NCI-H510A (cell line): ENCODE results near the gene AVL9.
"Not testable (repeated sequence)": the region's sequence is repeated elsewhere in the genome, so short reads cannot be mapped to it uniquely, and the experiment has no call there.

Experiments
- DNase-seq: peaks from one replicate; lab custom pipeline; 2025; lab: John Stamatoyannopoulos, UW

The AVL9 gene

DNA sequence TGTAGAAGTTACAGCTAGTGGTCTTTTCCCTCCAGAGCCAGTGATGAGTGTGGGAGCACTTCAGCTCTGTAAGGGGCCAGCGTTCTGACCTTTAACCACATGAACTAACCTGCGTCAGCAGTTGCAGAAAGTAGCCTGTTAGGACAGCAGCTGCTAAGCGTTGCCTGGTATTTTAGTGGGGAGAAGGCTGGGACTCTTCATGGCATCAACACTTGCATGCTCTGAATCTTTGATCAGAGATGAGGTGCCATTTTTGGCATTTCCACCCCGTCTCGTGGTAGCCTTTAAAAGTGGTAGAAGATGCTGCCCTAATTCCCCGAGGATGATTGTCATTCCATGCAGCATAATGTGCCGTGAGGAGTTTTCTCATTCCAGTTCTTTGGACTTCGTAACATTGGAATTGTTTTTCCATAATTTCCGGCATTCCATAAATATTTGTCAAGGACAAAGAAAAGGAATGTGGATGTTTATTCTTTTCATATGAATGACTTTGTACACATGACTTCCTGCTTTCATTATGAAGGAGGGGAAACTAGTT, 92.2 kb downstream of the AVL9 start:
- no peak for DNase-seq

GRCh38 chr7:32588657-32589056, 93.4 kb downstream of the AVL9 start:
- DNase-seq: no peak

- no peak for DNase-seq
Observed at GRCh38 chr7:32591938-32592337, 96.6 kb downstream of the AVL9 start.

DNA sequence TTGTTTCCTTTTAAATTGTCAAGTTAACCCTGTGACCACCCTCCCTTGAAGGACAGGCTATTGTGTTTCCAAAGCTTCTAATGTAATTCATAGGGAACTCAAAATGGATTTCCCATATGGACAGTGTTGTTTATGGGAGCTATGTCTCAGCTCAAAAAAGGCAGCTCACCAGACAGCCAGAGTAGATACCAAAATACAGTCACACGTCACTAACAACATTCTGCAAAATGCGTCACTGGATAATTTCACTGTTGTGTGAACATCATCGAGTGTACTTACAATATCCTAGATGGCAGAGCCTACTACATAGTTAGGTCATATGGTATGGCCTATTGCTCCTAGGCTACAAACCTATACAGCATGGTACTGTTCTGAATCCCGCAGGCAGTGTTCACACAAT, 97.4 kb downstream of the AVL9 start:
- DNase-seq: no peak

DNA sequence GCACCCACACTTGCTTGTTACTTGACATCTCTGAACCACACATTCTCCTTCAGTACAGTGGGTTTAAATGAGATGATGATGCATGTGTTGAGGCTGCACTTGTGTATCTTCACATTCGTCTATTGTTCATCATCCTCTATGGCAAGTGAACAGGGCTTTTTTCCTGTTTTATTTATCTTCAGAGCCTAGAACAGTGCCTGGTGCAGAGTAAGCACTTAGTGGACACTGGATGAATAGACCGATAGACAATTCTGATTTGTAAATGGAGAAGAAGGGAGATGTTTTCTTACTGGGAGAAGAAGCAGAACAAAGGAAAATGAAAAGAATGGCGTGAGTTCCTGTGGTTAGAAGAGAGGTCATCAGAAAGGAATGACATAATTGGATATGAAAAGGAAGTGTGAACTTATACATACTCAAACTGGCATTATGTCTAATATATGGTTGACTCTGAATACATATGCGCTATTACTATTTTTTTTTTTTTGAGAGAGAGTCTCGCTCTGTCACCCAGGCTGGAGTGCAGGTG, 99.7 kb downstream of the AVL9 start:
- DNase-seq: no peak

DNA sequence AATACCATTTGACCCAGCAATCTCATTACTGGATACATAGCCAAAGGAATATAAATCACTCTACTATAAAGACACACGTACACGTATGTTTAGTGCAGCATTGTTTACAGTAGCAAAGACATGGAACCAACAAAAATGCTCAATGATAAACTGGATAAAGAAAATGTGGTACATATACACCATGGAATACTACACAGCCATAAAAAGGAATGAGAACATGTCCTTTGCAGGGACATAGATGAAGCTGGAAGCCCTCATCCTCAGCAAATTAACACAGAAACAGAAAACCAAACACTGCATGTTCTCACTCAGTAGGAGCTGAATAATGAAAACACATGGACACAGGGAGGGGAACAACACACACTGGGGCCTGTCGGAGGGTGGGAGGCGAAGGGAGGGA, 105.9 kb downstream of the AVL9 start:
- DNase-seq: not testable (repeated sequence)

GRCh38 chr7:32602470-32602869, 107.2 kb downstream of the AVL9 start:
- DNase-seq: no peak

GRCh38 chr7:32603492-32603891, 108.2 kb downstream of the AVL9 start:
- not testable (repeated sequence) for DNase-seq

GRCh38 chr7:32604047-32604446, 108.8 kb downstream of the AVL9 start:
- not testable (repeated sequence) for DNase-seq

DNA sequence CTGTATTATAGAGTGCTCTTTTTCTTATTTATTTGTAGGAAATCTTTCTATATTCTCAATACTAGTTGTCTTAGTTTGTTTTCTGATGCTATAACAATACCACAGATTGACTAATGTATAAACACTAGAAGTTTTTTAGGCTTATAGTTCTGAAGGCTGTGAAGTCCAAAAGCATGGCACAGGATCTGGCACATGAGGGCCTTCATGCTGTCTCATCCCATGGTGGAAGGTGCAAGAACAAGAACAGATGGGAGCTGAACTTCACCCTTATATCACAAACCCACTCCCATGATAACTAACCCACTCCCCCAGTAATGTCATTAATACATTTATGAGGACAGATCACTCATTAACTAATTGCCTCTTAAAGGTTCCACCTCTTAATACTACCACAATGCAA, 109.7 kb downstream of the AVL9 start:
- DNase-seq: no peak

DNA sequence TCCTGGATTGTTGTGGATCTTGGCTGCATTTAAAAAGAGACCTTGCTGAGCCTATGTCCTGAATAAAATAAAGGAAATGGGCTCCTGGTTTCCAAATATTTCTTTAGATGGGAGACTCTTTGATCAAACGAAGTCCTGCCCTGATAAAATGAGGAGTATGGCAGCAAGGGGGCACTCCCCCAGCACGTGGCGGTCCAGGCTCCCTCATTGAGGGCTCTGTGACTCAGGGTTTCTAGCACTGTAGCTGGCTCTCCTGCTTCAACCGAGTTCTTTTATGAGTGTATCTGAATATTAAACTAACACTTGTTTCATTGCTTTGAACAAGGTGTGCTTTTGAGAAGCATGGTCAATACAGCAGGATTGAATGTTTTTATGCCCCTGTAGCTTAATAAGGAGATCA, 114.2 kb downstream of the AVL9 start:
- DNase-seq: no peak

DNA sequence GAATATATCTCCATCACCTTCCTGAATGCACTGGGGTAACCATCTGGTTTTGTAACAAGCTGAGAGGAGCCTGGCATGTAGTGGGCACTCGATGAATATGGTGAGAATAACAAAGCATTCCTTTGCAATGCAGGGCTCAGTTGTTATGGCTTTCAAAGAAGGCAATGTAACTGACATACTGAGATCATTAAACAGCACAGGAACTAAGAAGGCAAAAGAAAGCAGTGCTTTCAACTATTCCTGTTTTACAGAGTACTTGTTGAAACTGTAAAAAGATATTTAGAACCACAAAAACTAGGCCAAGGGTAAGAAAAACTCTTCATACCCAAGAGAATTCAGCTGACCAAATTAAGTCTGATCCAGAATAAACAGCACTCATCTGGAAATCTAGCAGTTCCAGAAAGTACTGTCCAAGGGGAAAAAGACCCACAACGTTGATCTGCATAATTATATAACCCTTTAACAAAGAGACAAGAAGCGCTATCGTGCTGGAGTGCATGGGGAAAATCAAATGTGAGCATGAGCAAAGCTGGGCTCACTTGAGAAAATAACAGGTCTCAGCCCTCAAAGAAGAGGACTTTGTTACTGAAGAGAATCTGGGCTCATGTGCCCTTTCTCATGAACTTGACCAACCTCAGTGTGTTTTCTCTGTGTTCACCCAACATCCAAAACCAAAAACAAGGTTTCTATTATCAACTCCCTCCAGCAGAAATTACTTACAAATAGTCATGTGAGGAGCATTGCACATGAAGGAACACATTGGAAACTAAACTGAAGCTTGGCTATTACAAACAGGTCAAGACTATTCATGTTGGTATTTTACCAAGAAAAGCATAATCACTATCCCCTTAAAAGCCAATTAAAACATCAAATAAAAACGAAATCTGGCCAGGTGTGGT, 116.2 kb downstream of the AVL9 start:
- no peak for DNase-seq

- no peak for DNase-seq
Observed at GRCh38 chr7:32616625-32617024, 121.3 kb downstream of the AVL9 start.

DNA sequence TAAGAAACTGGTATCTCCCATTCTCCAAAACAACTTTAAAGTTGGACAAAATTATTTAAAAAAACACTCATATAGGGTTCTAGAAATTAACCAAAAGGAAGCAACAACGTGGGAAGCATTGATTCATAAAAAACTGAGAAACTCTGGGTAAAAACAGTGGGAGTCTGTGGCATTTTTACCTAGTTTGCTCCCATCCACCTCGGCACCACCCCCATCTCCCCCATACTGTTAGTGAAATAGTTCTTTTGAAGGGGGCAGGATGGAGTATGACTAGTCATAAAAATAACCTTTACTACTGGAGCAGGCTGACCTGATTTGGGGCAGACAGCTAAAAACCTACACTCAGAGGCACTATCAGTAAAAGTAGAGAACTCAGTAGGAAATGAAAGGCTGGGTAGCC, 123.2 kb downstream of the AVL9 start:
- no peak for DNase-seq

DNA sequence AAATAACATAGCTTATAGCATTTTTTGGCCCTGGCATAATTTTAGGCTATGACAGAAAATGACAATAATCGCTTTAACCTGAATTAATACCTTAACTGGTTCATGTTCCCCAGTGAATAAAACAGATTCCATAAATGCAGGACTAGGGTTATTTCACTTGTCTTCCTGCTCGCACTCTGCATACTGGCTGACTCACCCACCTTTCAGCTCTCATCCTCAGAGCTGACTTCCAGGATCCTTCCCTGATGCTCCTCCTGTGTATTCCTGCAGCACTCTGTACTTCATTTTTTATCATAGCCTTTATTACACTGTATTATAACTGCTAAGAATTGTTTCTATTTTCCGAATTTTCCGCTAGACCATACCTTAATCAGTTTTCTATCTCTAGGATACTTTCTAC, 123.7 kb downstream of the AVL9 start:
- no peak for DNase-seq

GRCh38 chr7:32619416-32619815, 124.1 kb downstream of the AVL9 start:
- DNase-seq: not testable (repeated sequence)

DNA sequence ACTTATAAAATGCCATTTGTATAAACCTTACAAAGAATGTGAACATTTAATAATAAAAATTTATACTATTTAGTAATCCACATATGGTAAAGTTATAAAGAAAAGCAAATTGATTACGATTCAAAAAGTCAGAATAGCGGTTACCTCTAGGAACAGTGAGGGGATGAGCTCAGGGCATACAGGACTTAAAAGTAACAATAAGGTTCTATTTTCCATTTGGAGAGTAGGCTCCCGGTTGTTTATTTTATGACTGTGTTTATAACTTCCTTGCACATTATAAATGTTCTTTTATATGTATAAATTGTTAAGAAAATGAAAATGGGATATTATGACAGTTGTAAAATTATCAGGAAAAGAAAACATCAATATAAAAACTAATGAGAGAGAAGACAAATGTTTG, 135.7 kb downstream of the AVL9 start:
- no peak for DNase-seq

DNA sequence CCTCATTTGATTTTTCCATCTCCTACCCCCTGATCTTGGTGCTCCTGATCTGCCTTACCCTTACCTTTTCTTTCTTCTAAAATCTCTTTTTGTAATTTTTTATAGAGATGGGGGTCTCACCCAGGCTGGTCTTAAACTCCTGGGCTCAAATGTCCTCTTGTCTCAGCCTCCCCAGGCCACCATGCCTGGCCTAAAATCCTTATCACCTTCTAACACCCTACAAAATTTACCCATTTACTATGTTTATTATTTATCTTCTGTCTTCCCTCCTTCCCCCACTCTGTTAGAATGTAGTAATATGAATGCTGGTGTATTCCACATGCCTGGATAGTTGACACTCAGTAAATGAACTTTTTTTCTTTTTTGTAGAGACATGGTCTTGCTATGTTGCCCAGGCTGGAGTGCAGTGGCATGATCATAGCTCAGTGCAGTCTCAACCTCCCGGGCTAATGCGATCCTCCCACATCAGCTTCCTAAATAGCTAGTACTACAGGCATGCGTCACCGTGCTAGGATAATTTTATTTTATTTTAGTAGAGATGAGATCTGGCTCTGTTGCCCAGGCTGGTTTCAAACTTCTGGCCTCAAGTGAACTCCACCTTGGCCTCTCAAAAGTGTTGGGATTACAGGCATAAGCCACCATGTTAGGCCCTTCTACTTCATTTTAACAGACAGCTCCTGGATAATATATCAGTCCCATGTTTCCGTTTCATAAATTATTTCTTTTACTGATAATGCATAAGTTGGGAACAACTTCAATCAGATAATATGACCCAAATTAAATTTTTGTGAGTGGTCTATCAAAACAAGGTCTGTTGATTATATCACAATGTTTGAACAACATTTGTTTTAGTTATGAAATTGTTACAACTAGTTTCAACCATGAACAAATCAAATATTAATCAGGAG, 136.6 kb downstream of the AVL9 start:
- not testable (repeated sequence) for DNase-seq

- not testable (repeated sequence) for DNase-seq
Observed at GRCh38 chr7:32633446-32633845, 138.2 kb downstream of the AVL9 start.

- not testable (repeated sequence) for DNase-seq
Observed at GRCh38 chr7:32634798-32635393, 139.6 kb downstream of the AVL9 start.

DNA sequence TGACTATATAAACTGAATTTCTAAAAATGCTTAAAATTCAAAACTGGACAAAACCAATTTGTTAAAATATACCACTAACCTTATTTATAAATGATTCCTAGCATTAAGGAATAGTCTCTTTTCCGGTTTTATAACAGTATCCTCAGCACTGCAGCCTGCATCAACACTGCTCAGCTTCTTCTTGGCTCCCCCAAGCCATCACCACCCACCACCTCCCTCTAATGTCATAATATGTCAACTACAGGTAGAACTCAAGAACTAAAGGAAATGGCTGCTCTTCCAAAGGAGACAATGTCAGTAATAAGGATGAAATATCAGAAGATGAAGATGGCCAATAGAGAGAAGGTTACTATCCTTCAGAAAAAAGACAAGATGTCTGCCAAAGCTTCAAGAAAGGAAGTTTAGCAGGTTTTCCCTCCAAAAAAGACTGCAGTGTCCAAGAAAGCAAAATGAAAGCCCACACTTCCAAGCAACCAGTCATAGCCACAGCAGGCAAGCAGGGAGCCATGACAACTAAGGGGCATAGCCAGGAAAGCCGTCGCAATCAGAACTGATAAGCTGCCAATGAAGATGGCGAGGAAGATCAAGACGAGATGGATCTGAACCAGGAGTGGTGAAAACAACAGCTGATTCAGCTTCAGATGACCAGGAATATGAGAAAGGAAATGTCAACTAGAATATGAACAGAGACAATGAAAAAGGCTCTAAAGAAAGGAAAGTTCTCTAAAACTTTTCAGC, 141.6 kb downstream of the AVL9 start:
- DNase-seq: not testable (repeated sequence)
